Suprapubic skin (tissue), 4 donors: ENCODE measurements around the gene MICU1.

ENCODE experiments used
- CTCF ChIP-seq, 2 donors: fragments of 200-600 bp in 1 of 2; fragments of 450-650 bp in 1 of 2; sonication (generic) in 1 of 2; IDR thresholded peaks; one replicate each; pipeline ENCODE4 v1.5.1; 2016 to 2019; ENCODE audit warnings: antibody characterized with exemption in 2 of 2, mild to moderate bottlenecking in 1 of 2, moderate library complexity in 1 of 2
- EP300 ChIP-seq: sonication (generic); formaldehyde crosslinking; IDR thresholded peaks from one replicate; pipeline ENCODE4 v1.6.1; 2017; ENCODE audit warnings: antibody characterized with exemption
- POLR2A ChIP-seq, 2 donors: fragments of 450-650 bp; IDR thresholded peaks; one replicate each; pipeline ENCODE4 v1.6.1; 2017; ENCODE audit warnings: antibody characterized with exemption in 2 of 2, mild to moderate bottlenecking in 2 of 2, moderate library complexity in 2 of 2
- POLR2AphosphoS5 ChIP-seq, 3 donors: sonication (generic); formaldehyde crosslinking; IDR thresholded peaks; one replicate each; pipeline ENCODE4 v1.6.1; 2017; ENCODE audit warnings: antibody characterized with exemption in 3 of 3

- no peak for TF ChIP-seq POLR2A (IDR thresholded peaks at IDR 0.05)
- no peak for TF ChIP-seq CTCF (IDR thresholded peaks at IDR 0.05)
- TF ChIP-seq EP300, result no peak
- TF ChIP-seq POLR2AphosphoS5 (IDR thresholded peaks at IDR 0.05), result no peak
Measured at GRCh38 chr10:72483471-72483870, 142.4 kb downstream of the MICU1 start.
